HG03521 (cell line): ENCODE measurements around the gene GAN.

Experiments
- ATAC-seq: cut with Tn5 transposase; IDR thresholded peaks from one replicate; pipeline ENCODE4 v1.9.1; 2021; ENCODE audit warnings: mild to moderate bottlenecking, moderate library complexity; ENCODE audit not compliant: unreplicated experiment

GAN gene, protein sequence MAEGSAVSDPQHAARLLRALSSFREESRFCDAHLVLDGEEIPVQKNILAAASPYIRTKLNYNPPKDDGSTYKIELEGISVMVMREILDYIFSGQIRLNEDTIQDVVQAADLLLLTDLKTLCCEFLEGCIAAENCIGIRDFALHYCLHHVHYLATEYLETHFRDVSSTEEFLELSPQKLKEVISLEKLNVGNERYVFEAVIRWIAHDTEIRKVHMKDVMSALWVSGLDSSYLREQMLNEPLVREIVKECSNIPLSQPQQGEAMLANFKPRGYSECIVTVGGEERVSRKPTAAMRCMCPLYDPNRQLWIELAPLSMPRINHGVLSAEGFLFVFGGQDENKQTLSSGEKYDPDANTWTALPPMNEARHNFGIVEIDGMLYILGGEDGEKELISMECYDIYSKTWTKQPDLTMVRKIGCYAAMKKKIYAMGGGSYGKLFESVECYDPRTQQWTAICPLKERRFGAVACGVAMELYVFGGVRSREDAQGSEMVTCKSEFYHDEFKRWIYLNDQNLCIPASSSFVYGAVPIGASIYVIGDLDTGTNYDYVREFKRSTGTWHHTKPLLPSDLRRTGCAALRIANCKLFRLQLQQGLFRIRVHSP

DNA sequence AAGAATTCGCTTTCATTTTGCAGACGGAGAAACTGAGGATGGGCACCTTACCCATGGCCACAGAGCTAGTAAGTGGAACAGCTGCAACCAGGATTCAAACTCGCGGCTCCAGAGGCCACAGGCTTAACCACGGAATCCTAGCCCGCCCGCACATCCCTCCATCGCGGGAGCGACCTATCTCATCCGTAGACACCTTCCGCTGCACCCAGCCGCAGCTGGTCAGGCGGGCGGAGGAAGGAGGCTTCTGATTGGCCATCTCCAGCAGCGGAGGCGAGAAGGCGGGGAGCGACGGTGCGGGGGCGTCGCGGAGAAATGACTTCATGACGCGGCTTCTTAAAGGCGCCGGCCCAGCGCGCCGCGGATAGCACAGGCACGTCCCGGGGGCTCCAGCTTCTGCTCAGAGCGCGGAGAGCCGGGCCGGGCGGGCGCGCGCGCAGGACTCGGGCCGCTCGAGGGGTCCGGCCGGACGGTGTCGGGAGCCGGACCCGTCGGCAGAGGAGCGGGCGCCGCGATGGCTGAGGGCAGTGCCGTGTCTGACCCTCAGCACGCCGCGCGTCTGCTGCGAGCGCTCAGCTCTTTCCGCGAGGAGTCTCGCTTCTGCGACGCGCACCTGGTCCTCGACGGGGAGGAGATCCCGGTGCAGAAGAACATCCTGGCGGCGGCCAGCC is at the start of gene GAN:
TSS of gene GAN (plus strand) at position 360 of the 668 bp plus-strand sequence. CDS start at position 512, 152 bp downstream.
- peak; percentile 95 for ATAC-seq

DNA sequence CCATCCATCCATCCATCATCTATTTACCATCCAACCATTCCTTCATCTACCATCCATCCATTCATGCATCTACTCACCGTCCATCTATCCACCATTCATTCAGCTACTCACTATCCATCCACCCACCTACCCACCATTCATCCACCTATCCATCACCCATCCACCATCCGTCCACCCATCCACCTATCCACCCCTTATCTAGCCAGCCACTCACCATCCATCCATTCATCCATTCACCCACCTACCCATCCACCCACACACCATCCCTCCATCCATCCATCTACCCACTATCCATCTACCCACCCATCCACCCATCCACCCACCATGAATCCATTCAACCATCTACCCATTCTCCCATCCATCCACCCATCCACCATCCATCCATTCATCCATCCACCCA is 49.7 kb upstream of the GAN start:
- no peak for ATAC-seq

DNA sequence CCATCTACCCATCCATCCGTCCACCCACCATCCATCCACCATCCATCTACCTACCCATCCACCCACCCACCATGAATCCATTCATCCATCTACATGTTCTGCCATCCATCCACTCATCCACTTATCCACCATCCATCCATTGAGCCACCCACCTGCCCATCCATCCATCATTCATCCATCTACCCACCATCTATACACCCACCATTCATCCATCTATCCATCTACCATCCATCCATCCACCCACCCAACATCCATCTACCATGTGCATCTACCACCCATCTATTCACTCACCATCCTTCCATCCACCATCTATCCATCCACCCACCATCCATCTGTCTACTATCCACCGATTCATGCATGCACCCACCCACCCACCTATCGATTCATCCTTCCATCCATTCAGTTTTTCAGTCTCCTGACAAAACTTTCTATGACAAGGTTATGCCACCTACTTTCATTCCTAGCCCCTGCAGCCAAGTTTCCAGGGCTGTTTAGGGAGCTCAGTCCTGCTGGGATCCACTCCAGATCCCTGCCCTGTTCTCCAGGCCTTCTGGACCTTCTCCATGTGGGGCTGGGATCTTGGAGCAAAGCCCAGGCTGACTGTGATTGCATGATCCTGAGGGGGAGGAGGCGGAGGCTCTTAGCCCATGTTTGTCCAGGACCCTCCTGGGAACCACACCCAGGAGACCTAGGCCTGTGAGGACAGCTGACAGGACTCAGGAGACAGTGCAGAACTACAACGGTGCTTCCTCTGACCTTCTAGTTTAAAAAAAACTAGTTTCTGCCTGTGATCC is 48.9 kb upstream of the GAN start:
- no peak for ATAC-seq

DNA sequence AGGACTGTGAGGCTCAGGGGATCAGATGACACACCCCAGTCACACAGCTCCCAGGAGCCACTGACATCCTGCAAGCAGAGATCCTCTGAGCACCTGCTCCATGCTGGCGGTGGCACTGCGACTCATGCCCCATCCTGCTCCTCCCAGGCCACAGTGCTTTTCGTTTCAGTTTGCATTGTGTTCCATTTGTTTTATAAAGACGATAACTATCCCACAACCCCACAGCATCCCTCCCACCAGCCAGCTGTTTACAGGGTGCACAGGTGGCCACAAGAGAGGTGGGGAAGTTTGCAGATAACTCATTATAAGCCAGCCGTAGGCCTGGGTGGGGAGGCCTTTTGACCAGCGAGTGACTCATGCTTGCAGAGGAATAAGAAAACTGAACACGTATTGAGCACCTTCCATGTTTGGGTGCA is 48.1 kb upstream of the GAN start:
- ATAC-seq, result no peak

DNA sequence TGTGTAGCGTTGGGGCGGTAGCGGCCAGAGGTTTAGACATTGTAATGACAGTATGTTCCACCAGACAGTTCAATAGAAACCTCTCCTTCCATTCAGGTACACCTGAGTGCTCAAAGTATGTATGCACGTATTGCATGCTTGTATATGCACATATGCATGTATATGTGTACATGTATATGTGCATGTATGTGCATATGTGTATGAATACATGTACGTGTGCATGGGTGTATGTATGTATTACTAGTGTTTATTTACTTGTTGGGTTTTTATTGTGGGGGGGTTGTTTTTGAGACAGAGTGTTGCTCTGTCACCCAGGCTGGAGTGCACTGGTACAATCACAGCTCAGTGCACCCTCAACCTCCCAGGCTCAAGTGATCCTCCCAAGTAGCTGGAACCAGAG is 46.3 kb upstream of the GAN start:
- no peak for ATAC-seq

DNA sequence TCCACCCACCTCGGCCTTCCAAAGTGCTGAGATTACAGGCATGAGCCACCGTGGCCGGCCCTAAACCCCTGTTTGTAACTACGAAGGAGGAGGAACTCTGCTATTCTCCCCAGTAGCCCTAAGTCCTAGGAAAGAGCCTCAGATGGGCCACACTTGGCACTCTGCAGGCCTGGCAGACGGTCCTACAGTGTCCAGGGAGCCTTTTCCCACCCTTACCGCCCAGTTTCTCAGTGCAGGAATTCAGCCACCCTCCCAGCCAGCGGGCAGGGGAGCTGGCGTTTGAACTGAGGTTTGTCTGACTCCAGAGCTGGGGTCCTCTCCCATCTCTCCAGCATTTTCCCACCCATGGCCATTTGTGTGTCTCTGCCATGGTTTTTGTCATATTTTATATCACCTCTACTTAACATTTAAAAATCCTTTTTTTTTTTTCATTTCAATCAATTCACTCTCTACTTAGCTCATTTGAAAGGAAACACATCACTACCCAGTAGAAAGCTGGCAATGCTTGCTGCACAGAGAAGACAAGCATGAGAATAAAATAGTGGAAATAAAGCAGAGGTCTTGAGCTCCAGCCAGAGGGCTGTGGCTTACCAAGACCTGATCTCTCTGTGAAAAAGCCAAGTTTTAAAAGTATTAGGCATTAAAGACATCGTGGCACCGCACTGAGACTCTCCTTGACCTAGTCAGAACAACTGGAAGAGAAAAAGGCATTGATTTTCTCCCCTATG is 41.4 kb upstream of the GAN start:
- ATAC-seq, result no peak

DNA sequence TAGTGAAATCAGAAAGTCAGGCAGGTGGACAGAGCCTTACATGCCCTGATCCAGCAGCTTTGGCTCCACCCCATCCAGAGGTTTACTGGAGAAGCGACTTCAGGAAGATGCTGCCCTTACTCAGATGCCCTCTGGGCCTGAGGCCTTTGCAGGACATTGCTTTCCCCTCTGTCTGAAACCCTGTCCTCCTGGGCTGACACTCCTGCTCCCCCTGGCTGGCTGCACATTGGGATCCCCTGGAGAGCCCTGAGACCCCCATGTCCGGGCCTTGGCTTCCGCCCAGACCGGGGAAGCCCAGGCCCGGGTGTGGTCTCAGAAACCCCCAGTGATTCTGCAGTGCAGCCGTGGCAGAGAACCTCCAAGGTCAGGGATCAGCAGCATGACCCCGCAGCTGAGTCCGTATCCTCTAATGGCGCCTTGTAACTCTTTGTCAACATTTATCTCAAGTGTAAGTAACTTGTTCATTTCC is 39.7 kb upstream of the GAN start:
- ATAC-seq, result no peak

DNA sequence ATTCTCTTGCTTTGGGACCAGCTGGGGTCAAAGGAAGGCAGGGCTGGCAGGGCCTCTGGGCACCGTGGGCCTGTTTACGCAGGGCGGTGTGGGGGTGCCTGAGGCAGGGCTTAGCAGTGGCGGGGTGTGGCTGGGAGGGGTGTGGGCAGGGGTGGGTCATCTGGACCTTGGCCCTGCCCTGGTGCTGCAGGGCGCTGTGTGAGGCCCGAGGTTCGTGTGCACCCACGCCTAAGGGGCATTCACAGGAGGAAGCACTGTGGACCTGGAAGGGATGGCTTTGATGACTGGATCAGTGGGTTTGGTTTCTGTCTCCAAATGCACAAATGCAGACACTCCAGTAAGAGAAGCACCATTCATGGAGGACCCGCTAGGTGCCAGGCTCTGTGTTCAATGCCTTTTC is 39.0 kb upstream of the GAN start:
- no peak for ATAC-seq

DNA sequence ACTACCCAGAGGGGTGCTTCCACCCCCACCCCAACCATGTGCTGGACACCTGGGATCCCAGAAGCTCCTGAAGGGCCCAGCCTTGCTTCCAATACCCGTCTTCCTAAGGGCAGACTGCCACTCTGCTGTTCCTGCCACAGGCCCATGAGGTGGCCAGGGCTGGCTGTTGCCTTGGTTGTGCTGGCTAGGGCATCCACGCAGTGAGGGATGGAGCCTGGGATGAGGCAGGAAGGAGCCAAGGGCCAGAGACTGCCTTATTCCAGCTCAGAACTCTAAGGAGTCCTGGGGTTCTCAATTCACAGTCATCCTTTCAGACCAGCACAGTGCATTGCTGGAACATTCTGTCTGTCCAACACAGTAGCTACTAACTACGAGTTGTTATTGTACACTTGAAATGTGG is 38.4 kb upstream of the GAN start:
- ATAC-seq, result no peak

DNA sequence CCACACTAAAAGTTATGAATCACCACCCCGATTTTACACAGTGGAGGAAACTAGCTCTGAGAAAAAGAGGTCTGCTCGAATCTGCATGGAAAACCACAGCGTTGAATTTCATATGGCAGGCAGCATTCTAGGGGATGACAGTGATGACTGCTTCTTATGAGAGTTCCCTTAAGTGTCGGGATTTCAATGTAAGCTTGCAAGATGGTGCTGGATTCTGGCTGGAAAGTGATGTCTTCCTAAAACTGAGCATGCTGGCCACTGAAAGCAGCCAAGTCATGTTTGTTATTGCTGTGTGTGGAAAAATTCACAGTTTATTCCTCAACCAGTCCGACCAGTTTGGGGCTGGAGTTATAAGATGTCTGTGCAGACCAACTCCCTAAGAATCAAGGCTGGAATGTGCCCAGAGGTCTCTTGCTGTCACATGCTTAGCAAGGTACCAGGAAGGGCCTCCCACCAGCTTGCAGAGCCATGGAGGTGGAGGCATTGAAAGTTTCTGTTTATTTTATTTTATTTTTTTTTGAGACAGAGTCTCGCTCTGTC is 37.2 kb upstream of the GAN start:
- no peak for ATAC-seq

DNA sequence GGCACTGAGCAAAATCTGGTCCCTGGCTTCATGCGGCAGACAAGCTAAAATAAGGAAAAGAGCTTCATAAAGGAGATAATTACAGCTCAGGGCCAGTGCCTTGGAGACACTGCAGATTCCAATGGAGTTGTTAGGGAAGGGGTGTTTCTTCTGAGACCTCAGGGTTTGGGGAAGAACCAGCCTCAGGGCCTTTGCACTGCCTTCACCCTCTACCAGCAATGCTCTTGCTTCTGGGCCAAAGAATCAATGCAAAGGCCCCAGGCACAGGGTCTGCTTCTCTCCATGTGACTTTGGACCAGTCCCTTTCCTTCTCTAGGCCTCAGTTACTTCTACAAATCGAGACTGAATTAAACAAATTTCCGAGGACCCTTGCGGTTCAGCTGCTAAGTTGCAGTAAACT is 36.2 kb upstream of the GAN start:
- no peak for ATAC-seq

DNA sequence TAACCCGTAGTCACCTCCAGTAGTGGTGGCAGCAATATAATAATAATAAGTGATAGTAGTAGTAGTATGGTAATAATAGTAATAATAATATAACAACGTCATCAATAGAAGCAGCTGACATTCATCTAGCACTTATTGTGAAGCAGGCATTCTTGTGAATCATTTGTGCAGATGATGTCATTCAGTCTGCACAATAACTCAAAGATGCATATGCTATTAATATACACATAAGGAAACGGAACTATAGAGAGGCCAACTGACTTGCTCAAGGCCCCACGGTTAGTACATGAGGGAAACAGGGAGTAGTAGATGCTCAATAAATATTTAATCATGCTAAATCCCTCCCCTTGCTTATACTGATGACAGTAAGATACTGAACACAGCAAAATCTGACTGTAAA is 35.4 kb upstream of the GAN start:
- no peak for ATAC-seq

DNA sequence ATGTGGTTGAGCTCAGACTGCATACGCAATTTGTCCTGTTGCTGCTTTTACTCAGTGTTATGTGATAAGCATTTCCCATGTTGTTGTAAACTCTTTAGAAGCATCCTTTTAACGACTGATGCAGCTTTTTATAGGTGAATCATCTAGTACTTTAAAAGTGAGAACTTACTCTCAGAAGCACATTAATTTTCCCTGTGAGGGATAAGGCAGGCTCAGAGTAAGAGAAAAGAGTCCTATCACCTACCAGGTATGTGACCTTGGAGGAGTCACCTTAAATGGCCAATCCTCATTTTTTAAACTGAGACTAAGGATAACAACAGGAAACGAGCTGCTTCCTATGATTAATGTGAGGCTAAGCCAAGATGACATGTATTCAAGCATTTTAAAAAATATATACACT is 34.4 kb upstream of the GAN start:
- ATAC-seq, result no peak

DNA sequence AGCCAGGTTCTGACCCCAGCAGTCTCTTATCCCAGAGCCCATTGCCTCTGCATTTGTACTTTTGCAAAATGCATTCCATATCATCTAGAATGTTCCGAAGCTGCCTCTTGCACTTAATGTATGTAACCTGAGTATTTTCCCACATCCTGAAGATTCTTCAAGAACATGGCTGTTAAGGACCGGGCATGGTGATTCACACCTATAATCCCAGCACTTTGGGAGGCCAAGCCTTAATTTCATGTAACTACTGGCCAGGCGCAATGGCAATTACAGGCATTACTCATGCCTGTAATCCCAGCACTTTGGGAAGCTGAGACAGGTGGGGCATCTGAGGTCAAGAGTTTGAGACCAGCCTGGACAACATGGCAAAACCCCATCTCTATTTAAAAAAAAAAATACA is 31.7 kb upstream of the GAN start:
- no peak for ATAC-seq

DNA sequence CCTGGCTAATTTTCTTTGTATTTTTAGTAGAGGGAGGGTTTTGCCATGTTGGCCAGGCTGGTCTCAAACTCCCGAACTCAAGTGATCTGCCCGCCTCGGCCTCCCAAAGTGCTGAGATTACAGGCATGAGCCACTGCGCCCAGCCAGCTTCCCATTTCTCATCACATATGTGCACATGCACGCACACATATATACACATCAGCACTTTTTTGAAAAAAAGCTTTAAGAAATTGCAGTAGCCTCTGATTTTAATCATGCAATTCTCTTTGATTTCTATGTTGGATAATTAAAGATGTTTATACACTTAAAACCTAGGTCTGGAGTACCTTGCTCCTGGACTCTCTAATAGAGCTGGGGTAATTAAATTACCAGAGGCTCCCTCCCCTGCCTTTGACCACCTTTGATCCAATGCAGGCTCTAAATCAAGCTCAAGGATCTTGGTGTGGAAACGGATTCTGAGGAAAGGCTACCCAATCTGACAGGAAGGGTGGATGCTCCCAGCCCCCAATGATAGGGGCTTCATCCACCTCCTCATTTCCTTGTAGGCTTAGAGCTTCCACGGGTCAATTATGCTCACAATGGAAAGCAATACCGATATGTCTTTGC is 29.7 kb upstream of the GAN start:
- ATAC-seq, result no peak

DNA sequence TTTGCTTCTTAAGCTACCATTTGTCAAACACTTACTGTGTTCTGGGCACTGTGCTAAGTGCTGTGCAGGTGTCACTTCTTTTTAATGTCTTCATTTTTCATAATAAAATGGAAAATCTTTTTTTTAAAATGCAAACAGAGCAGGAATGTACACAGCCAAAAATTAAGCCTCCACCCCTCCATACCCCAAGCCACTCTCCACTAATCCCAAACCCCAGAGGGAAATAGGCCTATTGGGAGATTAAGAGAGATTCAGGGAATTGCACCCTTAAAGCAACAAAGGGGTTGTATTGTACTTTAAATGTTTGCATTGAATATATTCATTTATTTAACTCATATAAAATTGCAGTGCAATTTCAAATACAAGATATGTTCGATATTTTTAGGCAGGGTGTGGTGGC is 28.6 kb upstream of the GAN start:
- no peak for ATAC-seq

DNA sequence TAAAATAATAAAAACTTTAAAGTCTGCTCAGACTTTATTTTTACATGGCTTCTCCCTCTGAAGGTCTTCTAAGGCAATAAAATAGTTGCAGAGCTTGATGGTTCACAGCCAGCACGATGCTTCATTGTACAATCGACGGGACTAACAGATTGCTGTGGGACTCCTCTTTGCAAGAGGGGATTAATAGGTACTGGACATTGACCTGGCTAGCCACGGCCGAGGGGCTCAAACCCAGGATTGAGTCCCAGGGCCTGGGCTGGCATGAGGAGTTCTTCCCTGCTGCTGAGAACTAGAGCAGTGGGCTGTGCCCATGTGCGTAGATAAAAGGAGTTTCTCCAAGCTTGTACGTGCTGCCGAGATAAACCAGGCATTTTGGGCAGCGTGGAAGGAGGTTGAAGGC is 23.6 kb upstream of the GAN start:
- ATAC-seq, result no peak

DNA sequence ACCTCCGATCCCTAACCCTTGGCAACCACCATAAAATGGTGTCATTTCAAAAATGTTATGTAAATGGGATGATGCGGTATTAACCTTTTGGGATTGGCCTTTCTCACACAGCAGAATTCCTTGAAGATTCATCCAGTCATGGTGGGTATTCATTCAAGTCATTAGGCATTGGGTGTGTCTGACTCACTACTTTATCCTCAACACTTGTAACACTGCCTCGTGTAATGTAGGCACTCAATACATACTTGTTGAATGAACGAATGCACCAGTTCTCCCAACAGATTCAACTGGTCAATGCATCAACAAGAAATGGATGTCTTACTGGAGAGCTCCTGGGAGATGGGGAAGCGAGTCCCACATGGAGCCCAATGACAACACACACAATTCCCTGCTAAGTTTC is 21.8 kb upstream of the GAN start:
- ATAC-seq, result no peak

DNA sequence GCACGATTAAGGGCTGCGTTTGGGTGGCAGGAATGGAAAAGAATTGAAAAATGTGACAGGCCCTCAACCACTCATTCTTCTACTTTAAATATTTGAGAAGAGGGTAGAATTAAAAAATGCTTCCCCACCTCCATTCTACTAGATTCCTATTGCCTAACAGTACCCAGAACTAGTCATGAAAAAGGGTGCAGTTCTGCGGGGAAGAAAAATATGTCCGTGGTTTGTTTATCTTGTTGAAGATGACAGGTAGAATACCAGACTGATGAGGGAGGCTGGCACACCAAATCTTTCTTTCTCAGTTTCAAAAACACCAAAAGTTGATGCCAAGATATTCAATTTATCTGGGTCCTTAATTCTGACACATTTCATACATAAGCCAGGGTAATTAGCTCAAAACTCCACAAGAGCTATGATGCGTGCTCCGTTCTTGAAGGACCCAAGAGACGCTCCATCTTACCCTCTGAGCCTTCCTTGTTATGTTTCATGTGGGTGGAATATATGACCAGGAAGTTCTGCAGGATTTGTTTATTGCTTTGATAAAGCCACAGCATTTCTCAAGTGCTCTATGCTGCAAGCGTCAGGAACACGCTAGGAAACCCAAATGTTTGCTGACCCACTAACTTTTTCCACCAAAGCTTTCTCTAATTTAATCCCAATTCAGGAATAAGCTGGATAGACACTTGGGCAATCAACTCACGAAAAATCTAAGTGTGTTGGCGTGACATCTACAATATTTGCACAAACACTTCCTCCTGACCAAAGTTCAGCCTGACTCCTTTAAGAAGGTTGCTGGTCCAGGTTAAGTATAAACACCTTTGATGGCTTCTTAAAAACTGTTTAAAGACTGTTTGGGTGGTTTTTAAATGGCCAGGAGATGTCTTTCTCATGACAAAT is 20.6 kb upstream of the GAN start:
- ATAC-seq, result no peak
